ENCODE measurements around the gene CREM. TPM values are rescaled to one million over a fixed set of nuclear protein-coding genes. Genes with fewer than 3 reads are reported as not detected.

CREM gene
- total RNA-seq, 2 experiments from 2014 or later = 32.2 to 38.1 TPM

DNA sequence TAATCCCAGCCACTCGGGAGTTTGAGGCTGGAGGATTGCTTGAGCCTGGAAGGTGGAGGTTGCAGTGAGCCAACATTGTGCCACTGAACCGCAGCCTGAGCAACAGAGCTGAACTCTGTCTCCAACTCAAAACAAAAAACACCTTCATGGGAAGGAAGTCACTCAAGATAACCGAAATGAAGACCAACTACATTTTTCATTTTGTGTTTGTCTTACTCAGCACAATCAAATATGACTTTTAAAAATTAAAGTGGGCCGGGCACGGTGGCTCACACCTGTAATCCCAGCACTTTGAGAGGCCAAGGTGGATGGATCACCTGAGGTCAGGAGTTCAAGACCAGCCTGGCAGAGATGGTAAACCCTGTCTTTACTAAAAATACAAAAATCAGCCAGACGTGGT lies 40.0 kb downstream of the CREM start:
- ChIA-PET CTCF (ENCODE audit: unreplicated experiment) (no interaction called here), POLR2A (interaction anchor here (0.6 to 1.4 kb wide), 6 partner anchors 13 to 113 kb away, joined by 3 to 10 read pairs (median 4); no protein-coding TSS in a partner anchor)
- H3K36me3 ChIP-seq (ENCODE audit: insufficient read depth, low read length) = no peaks in the 10 kb centered on the region
- no peak for DNase-seq (ENCODE audit: low spot score)
- no TSS peak for BruUV-seq (replicated peaks)
- H3K4me1 ChIP-seq (ENCODE audit: insufficient read depth, low read length, poor library complexity, severe bottlenecking) = peaks cover 11% of the 10 kb centered on the region
- H3K9me2 ChIP-seq (ENCODE audit: insufficient read depth, low read length) = no peaks in the 10 kb centered on the region
- no peak overlapping the region for H3K4me3 ChIP-seq (ENCODE audit: low read depth, low read length, poor library complexity, severe bottlenecking)
- intact Hi-C loops (cut with micrococcal nuclease; ENCODE audit: unreplicated experiment) = no loop called here
- H4K20me1 ChIP-seq (ENCODE audit: insufficient read depth, low read length) = no peaks in the 10 kb centered on the region
- H2AFZ ChIP-seq (ENCODE audit: low read length) = no peak overlapping the region
- H3K27ac ChIP-seq (ENCODE audit: low read depth, low read length, poor library complexity, severe bottlenecking) = no peak overlapping the region
- no peaks in the 10 kb centered on the region for H3K9me3 ChIP-seq (ENCODE audit: low read length)
- no peak overlapping the region for H3K4me2 ChIP-seq (ENCODE audit: low read length)
- H3K79me2 ChIP-seq (ENCODE audit: insufficient read depth, low read depth, low read length) = no peaks in the 10 kb centered on the region
- TF ChIP-seq, protein P1, sequence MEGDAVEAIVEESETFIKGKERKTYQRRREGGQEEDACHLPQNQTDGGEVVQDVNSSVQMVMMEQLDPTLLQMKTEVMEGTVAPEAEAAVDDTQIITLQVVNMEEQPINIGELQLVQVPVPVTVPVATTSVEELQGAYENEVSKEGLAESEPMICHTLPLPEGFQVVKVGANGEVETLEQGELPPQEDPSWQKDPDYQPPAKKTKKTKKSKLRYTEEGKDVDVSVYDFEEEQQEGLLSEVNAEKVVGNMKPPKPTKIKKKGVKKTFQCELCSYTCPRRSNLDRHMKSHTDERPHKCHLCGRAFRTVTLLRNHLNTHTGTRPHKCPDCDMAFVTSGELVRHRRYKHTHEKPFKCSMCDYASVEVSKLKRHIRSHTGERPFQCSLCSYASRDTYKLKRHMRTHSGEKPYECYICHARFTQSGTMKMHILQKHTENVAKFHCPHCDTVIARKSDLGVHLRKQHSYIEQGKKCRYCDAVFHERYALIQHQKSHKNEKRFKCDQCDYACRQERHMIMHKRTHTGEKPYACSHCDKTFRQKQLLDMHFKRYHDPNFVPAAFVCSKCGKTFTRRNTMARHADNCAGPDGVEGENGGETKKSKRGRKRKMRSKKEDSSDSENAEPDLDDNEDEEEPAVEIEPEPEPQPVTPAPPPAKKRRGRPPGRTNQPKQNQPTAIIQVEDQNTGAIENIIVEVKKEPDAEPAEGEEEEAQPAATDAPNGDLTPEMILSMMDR (conservative IDR thresholded peaks at IDR 0.05; ENCODE audit: low read length) = no peak
- no peak for TF ChIP-seq EZH2phosphoT487 (IDR thresholded peaks at IDR 0.05; ENCODE audit: borderline replicate concordance, low read depth, low read length)

DNA sequence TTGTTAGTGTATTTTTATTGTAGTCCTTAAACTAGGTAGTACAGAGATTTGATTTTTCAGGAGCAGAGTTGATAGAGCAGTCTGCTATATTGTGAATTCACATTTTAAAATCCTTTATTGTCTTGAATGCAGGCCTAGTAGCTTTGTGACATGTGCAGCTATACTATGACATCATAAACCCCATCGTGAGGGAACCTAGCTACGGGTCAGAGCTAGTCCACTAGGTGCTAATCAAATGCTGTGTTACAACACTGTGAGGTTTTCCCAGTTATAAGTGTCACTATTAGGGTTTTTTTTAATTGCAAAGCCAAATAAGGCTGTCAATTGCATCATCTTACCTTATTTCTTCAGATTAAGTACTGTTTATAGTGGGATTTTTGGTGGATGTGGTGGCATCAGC lies 40.7 kb downstream of the CREM start:
- intact Hi-C loops (cut with micrococcal nuclease; ENCODE audit: unreplicated experiment) = no loop called here
- H3K27ac ChIP-seq (ENCODE audit: low read depth, low read length, poor library complexity, severe bottlenecking) = no peak overlapping the region
- no peak for DNase-seq (ENCODE audit: low spot score)
- H3K79me2 ChIP-seq (ENCODE audit: insufficient read depth, low read depth, low read length) = no peaks in the 10 kb centered on the region
- no peak overlapping the region for H3K4me3 ChIP-seq (ENCODE audit: low read depth, low read length, poor library complexity, severe bottlenecking)
- H3K9me2 ChIP-seq (ENCODE audit: insufficient read depth, low read length) = no peaks in the 10 kb centered on the region
- no peaks in the 10 kb centered on the region for H3K9me3 ChIP-seq (ENCODE audit: low read length)
- ChIA-PET CTCF (ENCODE audit: unreplicated experiment) (no interaction called here), POLR2A (interaction anchor here (0.6 to 1.4 kb wide), 5 partner anchors 12 to 113 kb away, joined by 3 to 10 read pairs (median 3); no protein-coding TSS in a partner anchor)
- no peak for TF ChIP-seq EZH2phosphoT487 (IDR thresholded peaks at IDR 0.05; ENCODE audit: borderline replicate concordance, low read depth, low read length)
- TF ChIP-seq, protein P1 (conservative IDR thresholded peaks at IDR 0.05; ENCODE audit: low read length) = no peak
- H3K4me1 ChIP-seq (ENCODE audit: insufficient read depth, low read length, poor library complexity, severe bottlenecking) = peaks cover 11% of the 10 kb centered on the region
- H3K4me2 ChIP-seq (ENCODE audit: low read length) = no peak overlapping the region
- BruUV-seq (replicated peaks) = no TSS peak
- H2AFZ ChIP-seq (ENCODE audit: low read length) = no peak overlapping the region
- H3K36me3 ChIP-seq (ENCODE audit: insufficient read depth, low read length) = no peaks in the 10 kb centered on the region
- H4K20me1 ChIP-seq (ENCODE audit: insufficient read depth, low read length) = no peaks in the 10 kb centered on the region

DNA sequence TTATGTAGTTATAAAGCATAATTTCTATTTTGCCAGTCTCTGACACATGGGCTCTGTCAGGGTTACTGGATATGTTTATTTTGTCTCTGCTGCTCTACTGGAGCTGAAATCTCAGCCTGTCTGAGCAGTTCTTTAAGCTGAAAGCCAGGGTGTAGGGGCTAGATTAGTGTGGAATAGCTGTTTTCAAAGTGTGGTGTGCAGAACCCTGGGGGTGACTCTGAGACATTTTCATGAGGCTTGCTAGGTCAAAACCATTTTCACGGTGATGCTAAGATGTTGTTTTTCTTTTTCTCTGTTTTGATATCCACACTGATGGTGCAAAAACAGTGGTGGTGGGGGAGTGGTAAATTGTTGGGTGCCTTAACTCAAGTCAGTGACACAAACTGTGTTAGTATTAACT lies 45.5 kb downstream of the CREM start:
- no peaks in the 10 kb centered on the region for H3K9me2 ChIP-seq (ENCODE audit: insufficient read depth, low read length)
- H2AFZ ChIP-seq (ENCODE audit: low read length) = no peak overlapping the region
- TF ChIP-seq, protein P1 (conservative IDR thresholded peaks at IDR 0.05; ENCODE audit: low read length) = no peak
- TF ChIP-seq EZH2phosphoT487 (IDR thresholded peaks at IDR 0.05; ENCODE audit: borderline replicate concordance, low read depth, low read length) = no peak
- no peak overlapping the region for H3K4me3 ChIP-seq (ENCODE audit: low read depth, low read length, poor library complexity, severe bottlenecking)
- H3K27ac ChIP-seq (ENCODE audit: low read depth, low read length, poor library complexity, severe bottlenecking) = no peak overlapping the region
- CTCF ChIA-PET (ENCODE audit: unreplicated experiment) = no interaction called here
- no TSS peak for BruUV-seq (replicated peaks)
- H3K79me2 ChIP-seq (ENCODE audit: insufficient read depth, low read depth, low read length) = no peaks in the 10 kb centered on the region
- H3K4me2 ChIP-seq (ENCODE audit: low read length) = no peak overlapping the region
- H3K9me3 ChIP-seq (ENCODE audit: low read length) = no peaks in the 10 kb centered on the region
- no peaks in the 10 kb centered on the region for H3K4me1 ChIP-seq (ENCODE audit: insufficient read depth, low read length, poor library complexity, severe bottlenecking)
- intact Hi-C loops (cut with micrococcal nuclease; ENCODE audit: unreplicated experiment) = no loop called here
- no peaks in the 10 kb centered on the region for H4K20me1 ChIP-seq (ENCODE audit: insufficient read depth, low read length)
- no peak for DNase-seq (ENCODE audit: low spot score)
- no peaks in the 10 kb centered on the region for H3K36me3 ChIP-seq (ENCODE audit: insufficient read depth, low read length)
- POLR2A ChIA-PET = interaction anchor here (0.7 to 2.5 kb wide), 6 partner anchors 8 to 47 kb away, joined by 3 to 9 read pairs (median 4); no protein-coding TSS in a partner anchor
